ENCODE data around the gene ZDHHC4. TPM values are rescaled to one million over a fixed set of nuclear protein-coding genes. Genes with fewer than 3 reads are reported as not detected.

ZDHHC4 gene
- total and polyA plus RNA-seq, 2 of the 13 experiments (the other 11 are each of a cell fraction or from before 2014, with no cell fraction given): 83.2 to 188 TPM

- TF ChIP-seq GMEB2 (CRISPR knock-in tag; IDR thresholded peaks at IDR 0.05; ENCODE audit: low read depth): no peak
- 0 out of 2 replicates have a peak, but pooled peaks have one; percentile 26 for TF ChIP-seq MED1 (CRISPR knock-in tag; IDR thresholded peaks at IDR 0.05)
- peak; percentile 46; the same call in 1 of the 2 replicates for TF ChIP-seq MXD1 (CRISPR knock-in tag; IDR thresholded peaks at IDR 0.05)
- peak; percentile 21; the same call in 1 of the 2 replicates for TF ChIP-seq GATAD1 (CRISPR knock-in tag; IDR thresholded peaks at IDR 0.05)
- TF ChIP-seq NR2F2 (IDR thresholded peaks at IDR 0.05; ENCODE audit: borderline replicate concordance, low read depth): no peak
- TF ChIP-seq SMARCC2 (IDR thresholded peaks at IDR 0.05): no peak
- no peak for TF ChIP-seq CHD2 (IDR thresholded peaks at IDR 0.05; ENCODE audit: low read depth, low read length)
- no peak for TF ChIP-seq BRF2 (CRISPR knock-in tag; IDR thresholded peaks at IDR 0.05)
- TF ChIP-seq ZNF263 (CRISPR knock-in tag; IDR thresholded peaks at IDR 0.05): peak; percentile 20; the same call in 1 of the 2 replicates
- TF ChIP-seq ARNTL (CRISPR knock-in tag; IDR thresholded peaks at IDR 0.05): no peak; the same call in 1 of the 2 replicates
- no peak for TF ChIP-seq LRRFIP1 (CRISPR knock-in tag; conservative IDR thresholded peaks at IDR 0.05)
- TF ChIP-seq SIN3A (IDR thresholded peaks at IDR 0.05; ENCODE audit: borderline replicate concordance, low read depth, low read length): no peak
- TF ChIP-seq JARID2 (CRISPR knock-in tag; IDR thresholded peaks at IDR 0.05; ENCODE audit: insufficient replicate concordance): peak; percentile 49
- TF ChIP-seq KLF9 (CRISPR knock-in tag; IDR thresholded peaks at IDR 0.05; ENCODE audit: low read depth): no peak
- 0 out of 2 replicates have a peak, but pooled peaks have one; percentile 45 for TF ChIP-seq HOXA5 (CRISPR knock-in tag; IDR thresholded peaks at IDR 0.05)
- TF ChIP-seq ZNF800 (CRISPR knock-in tag; IDR thresholded peaks at IDR 0.05): no peak
- TF ChIP-seq ZZZ3 (CRISPR knock-in tag; IDR thresholded peaks at IDR 0.05; ENCODE audit: borderline replicate concordance): no peak
- TF ChIP-seq ZNF180 (CRISPR knock-in tag; IDR thresholded peaks at IDR 0.05; ENCODE audit: borderline replicate concordance, low read depth): no peak
- TF ChIP-seq CHCHD3 (CRISPR knock-in tag; IDR thresholded peaks at IDR 0.05): no peak
- no peak for TF ChIP-seq CTCF (CRISPR knock-in tag; IDR thresholded peaks at IDR 0.05)
These were observed 59.7 kb downstream of the ZDHHC4 start, which contains the start of gene ZNF316 (continued) for GRCh38 chr7:6636741-6637543.
